SKM-1 (cell line): ENCODE measurements around the gene CYTH3.
"Not testable (repeated sequence)": the region's sequence is repeated elsewhere in the genome, so short reads cannot be mapped to it uniquely, and the experiment has no call there.

Source experiments
- DNase-seq: peaks from one replicate; lab custom pipeline; 2025; ENCODE audit not compliant: unreplicated experiment; lab: John Stamatoyannopoulos, UW

The CYTH3 gene

DNA sequence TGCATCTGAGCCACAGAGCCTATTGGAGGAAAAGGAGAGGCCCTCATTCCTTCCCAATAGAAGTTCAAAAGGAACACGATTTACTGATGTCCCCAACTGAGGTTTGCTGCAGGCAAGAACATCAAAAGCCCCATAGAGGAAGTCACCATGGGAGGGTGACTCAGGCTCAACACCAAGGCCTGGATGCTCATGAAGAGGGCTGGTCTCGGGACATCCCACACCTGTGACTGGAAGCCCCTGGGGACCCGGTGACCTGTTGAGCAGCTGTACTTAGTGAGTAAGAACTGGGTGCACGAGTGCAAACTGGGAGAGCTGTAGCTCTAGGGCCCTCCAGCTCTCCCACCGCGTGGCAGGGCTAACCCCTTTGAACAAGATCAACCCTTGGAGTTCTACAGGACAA is 38.0 kb downstream of the CYTH3 start:
- DNase-seq, result no peak

DNA sequence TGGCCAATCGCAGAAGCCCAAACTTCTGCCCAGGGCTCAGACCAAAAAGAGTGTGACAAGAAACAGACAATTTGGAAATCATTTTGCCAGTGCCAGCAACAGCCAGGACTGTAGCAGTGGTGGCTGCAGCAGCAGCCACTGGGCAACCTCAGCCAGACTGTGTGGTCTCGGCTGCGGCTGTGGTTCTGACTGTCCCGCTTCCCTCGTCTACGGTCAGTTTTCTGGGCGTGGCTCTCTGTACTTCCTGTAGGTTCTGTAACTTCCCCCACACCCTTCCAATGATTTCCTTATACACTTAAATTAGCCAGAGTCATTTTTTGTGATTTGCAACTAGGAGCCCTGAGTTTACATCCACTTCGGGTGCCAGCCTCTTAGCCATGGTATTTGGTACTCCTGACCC is 39.9 kb downstream of the CYTH3 start:
- DNase-seq, result peak; percentile 61

DNA sequence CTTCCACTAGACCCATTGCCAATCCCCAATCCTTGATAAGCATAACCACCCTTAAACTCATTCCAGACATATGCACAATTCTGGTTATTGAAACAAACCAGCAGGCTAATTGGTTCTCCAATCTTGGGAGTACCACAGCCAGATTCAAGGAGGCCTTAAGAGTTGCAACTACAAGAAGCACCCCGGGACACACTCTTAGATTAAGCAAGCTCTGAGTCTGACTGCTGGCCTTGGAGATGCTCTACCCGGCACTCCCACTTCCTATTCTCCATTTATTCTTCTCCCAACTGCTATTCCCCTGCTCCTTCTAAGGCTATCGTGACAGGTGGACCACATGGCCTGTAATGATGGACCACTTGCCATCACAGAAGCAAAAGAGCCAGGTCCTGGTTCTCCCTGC is 40.3 kb downstream of the CYTH3 start:
- DNase-seq, result peak; percentile 9

DNA sequence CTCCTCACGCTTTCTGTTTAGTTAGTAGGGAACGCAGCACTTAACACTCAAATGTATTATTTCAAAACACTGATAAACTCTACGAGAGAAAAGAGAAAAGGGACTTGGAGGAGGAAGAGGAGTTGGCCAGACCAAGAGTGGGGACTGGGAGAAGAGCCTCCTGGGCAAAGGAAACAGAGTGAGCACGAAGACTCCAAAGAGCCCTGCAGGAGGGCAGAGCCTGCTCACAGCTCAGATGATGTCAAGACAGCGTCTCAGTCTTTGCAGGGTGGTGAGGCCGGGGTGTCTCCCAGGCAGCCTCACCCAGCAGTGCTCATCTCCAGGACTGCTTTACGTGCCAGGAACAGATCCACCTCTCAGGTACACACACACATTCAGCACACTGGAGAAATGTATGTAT is 41.2 kb downstream of the CYTH3 start:
- no peak for DNase-seq

DNA sequence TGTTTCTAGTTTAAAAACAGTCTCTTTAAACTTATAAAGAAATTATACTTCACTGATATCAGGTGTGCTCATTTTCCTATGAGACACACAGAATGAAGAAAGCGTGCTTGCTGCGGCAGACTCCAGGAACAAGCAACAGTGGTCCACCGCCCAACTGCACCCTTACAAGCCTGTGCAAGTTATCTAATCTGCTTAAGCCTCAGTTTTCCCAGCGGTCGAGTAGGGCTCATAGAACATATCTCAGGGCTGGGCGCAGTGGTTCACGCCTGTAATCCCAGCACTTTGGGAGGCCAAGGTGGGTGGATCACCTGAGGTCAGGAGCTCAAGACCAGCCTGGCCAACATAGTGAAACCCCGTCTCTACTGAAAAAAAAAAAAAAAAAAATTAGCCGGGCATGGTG is 43.1 kb downstream of the CYTH3 start:
- not testable (repeated sequence) for DNase-seq

DNA sequence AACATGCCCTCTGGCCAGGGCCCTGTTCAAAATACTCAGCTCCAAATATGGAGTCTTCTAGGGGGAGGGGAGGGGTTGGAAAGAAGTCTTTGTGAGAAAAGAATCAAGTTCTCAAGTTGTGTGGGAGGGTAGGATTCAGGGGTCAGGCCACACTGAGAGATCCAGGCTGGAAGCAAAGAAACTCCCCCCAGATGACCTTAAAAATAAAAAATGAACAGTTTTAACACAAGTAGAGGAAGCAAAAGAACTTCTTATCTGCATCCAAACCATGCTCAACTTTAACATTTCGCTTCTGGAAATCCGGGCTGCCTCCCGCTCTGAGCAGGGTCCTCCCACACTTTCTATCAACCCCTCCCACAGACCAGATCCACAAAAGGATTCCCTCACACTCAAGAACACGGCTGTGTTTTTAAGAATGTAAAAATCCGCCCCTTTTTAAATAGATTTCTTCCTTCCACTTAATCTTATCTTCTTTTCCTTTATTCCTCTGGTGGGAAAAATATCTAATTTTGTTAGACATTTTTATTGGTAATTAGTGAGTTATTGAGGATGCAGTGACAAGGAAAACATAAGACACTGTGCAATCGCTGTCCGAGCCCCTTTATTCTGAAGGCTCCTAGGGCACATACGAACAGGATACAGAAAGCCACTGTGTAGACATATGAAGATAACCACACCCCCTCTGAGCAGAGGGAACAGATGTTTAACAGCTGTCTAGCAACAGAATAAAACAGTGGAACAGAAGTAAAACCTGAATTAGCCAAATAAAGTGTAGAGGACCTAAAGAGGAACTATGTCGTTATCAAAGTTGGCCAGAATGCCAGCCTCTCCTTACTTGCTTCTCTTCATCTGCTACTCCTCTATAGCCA is 43.8 kb downstream of the CYTH3 start:
- DNase-seq, result no peak

DNA sequence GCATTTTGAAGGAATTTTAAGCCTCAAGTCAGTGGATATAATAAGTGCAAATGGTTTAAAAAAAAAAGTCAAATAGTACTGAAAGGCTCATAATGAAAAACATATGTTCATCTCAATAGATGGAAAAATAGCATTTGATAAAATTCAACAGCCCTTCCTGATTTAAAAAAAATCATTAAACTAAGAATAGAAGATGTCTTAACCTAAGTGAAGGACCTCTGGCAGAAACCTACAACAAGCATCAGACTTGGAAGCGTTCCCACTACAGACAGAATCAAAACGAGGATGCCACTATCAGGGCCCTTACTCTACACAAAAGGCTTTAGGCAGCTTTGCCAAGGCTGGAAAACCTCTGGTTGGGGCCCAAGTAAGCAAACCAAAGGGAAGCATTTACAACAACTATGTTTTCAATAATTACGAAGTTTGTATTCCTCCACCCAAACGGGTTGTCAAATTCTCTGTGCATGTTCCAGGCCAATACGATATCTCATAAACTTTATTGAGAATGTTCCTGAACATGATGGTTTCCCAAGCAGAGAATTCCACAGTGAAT is 45.1 kb downstream of the CYTH3 start:
- DNase-seq, result no peak

DNA sequence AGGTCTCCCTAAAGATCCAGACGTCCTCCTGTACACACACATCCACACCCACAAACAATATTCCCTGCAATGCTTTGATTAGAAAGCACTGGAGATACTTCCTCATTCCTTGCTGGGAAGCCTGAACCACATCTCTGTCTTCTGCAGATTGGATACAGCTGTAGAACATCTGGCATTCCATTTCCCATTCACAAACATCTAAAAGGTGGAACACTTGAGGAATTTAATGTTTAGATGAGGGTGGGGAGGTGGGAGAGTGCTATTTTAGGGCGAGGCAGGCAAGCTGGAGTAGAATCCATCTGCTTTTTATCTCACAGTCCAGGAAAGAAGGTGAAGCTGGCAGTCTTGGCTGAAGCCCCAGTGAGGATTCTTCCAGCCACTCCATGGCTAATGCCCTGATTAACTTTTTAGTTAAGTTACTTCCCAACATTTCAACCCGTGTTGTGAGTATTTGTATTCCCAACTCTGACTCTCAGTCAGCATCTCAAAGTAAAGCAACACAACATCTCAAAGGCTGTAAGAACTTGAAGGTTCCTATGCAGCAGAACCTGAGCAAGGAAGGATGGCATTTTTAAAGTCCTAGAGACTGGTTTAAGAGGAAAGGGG is 46.1 kb downstream of the CYTH3 start:
- DNase-seq, result no peak

DNA sequence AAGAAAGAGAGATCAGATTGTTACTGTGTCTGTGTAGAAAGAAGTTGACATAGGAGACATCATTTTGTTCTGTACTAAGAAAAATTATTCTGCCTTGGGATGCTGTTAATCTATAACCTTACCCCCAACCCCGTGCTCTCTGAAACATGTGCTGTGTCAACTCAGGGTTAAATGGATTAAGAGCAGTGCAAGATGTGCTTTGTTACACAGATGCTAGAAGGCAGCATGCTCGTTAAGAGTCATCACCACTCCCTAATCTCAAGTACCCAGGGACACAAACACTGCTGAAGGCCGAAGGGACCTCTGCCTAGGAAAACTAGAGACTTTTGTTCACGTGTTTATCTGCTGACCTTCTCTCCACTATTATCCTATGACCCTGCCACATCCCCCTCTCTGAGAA is 49.0 kb downstream of the CYTH3 start:
- DNase-seq, result not testable (repeated sequence)

DNA sequence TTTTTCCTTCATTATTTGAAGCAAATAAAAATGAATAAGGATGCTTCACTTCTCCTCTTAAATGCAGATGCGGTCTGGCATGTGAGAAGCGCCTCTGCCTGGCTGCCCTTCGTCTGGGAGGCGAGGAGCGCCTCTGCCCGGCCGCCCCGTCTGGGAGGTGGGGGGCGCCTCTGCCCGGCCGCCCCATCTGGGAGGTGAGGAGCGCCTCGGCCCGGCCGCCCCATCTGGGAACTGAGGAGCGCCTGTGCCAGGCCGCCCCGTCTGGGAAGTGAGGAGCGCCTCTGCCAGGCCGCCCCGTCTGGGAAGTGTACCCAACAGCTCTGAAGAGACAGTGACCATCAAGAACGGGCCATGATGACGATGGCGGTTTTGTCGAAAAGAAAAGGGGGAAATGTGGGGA is 49.4 kb downstream of the CYTH3 start:
- not testable (repeated sequence) for DNase-seq

DNA sequence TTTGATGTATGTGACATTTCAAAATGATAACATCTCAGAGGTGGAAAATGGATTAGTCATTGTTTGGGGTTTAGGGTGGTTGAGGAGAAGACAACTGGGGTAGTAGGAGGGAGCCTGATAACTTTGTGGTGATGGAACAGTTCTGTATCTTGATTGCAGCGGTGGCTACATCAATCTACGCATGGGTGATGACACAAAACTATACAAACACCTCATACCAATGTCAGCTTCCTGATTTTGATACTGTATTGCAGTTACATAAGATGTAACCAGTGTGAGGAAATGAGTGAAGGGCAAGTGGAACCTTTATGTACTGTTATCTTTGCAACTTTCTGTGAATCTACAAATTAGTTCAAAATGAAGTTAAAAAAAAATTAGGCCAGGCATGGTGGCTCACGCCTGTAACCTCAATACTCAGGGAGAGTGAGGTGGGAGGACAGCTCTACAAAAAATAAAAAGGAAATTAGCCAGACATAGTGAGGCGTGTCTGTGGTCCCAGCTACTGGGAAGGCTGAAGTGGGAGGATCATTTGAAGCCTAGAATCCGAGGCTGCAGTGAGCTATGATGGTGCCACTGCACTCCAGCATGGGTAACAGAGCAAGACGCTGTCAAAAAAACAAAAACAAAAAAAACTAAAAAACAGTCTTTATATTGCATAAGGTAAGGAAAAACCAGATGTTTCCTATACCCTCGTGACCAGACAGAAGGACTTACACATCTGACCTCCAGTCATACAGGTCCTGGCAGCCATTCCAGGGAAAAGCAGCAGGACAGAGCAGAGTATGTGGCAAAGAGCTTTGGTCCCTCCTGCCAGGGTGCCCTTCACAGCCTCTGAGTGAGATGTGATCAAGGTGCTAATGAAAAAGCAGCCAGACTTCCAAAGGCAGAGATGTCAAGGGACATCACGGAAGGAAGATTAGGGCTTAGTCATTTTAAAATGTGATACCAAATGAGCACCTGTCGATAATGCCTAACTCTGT is 50.8 kb downstream of the CYTH3 start:
- peak; percentile 81 for DNase-seq

DNA sequence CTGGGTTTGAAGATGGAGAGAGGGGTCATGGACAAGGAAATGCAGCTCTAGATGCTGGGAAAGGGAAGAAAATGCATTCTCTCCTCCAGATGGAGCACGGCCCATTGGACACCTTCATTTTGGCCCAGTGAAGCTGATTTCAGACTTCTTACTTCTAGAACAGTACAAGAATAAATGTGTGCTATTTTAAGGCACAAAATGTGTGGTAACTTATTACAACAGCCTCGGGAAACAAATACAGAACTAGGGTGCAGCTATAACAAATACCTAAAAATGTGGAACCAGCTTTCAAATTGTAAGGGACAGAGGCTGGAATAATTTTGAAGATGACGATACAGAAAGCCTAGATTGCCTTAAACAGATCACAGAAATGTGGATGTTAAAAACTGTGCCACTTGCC is 54.1 kb downstream of the CYTH3 start:
- DNase-seq, result no peak

DNA sequence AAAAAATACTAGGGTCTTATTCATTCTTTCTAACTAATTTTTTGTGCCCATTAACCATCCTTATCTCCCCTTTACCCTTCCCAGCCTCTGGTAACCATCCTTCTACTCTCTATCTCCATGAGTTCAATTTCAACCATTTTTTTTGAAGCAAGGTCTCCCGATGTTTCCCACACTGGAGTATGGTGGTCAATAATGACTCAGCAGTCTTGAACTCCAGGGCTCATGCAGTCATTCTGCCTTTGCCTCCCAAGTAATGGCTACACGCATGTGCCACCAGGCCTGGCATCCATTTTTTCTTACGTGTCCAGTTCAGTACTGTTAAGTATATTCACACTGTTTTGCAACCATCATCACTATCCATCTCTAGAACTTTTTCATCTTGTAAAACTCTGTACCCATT is 60.4 kb downstream of the CYTH3 start:
- no peak for DNase-seq

DNA sequence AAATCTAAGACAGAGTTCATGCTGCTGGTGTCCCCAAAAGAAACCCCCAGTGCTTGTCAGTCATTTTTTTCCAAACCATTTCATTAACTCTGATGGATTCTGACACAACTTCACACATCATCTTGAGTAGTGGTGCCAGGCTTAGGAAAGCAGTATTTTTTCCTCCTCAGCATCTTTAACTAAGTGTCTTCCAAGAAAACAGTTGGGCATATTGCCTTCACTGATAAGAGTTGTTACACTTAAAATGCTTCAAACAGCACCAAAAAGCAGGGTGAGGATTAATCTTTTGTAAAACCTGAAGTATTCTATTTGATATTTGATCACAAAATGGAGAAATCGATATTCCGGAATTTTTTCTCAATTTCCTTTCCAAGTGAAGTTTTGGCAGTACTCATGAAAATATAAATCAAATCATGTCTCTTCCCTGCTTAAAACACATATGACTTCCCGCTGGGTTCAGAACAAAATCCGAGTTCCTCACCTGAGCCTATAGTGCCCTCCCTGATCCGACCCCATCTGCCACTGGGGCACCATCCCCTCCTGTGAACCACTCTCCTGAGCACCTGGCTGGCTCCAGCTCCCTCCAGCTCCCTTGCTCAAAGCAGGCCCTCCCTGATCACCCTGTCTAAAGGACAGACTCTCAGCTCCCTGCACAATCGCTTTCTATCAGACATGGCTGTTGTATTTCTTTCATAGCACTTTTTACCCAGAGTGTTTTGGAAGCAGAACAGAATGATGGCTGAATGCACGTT is 61.6 kb downstream of the CYTH3 start:
- no peak for DNase-seq

DNA sequence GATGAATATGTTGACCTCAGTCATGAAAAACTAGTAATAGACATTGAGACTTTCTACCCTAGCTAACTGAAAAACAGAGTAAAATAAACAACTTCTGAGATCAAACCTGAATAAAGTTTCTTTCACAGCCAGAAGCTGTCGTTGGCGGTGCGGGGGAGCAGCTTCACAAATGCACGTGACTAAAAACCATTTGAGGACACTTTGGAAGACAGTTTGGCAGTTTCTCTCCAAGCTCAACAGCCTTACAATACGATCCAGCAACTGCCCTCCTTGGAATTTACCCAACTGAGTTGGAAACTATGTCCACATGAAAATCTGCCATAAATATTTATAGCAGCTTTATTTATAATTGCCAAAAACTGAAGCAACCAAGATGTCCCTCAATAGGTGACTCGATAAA is 63.1 kb downstream of the CYTH3 start:
- no peak for DNase-seq

DNA sequence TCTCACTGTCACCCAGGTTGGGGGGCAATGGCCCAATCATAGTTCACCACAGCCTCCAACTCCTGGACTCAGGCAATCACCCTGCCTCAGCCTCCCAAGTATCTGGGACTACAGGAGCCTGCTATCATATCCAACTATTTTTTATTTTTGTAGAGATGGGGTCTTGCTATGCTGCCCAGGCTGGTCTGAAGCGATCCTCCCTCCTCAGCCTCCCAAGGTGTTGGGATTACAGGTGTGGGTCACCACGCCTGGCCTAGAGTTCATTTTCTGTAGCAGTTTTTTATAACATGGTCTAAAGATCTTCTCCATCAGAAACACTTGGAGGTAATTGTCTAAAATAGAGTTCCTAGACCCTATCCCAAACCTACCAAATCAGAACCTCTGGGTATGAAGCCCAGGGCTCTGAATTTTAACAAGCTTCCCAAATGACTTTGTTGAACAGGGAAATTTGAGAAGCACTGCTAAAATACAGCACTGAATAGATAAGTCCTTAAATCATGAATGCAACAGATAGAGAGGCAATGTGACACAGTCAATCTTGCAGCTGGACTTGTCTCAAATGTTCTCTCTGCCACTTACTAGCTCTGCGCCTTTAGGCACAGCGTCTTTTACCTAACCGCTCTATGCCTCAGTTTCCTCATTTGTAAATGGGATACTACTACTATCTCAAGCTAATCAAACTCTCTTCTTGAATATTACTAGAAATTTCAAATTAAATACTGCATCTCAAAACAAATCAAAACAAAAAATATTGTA is 63.7 kb downstream of the CYTH3 start:
- DNase-seq, result no peak

DNA sequence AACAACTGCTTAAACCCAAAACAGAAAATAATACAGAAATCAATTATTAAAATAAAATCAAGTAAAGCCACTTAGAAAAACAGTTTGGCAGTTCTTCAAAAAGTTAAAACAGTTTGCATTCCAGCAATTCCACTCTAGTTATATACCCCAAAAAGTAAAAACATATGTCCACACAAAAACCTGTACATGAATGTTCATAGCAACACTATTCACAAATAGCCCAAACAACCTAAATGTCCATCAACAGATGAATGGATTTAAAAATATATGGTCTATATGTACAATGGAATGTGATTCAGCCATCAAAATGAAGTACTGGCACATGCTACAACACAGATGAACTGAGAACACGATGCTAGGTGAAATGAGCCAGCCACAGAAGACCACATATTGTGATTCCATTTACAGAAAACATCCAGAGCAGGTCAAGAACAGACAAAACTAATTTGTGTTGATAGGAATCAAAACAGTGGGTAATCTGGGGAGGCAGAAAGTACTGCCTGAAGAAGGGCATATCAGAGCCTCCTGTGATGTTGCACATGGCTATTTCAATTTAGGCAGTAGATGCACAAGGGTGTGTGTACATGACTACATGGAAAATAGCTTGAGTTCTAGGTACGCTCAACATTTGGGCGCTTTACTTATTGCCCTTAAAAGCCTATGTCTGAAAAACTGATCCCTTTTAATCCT is 66.3 kb downstream of the CYTH3 start:
- DNase-seq, result no peak

DNA sequence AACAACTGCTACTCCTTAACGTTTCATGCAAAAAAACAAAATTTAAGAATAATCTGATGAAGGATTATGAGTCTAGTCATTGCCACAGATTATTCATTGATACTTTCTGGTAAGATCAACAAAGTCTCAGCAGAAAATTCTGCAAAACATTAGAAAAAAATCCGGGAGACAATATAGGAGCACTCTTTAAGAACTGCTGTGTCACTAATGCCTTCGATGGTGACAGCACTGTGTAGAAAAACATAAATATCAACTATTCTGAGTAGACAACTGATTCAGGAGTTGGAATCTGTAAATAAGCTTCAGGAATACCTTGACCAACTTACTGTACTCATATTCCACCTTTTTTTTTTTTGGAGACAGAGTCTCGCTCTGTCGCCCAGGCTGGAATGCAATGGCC is 69.0 kb downstream of the CYTH3 start:
- DNase-seq, result no peak

DNA sequence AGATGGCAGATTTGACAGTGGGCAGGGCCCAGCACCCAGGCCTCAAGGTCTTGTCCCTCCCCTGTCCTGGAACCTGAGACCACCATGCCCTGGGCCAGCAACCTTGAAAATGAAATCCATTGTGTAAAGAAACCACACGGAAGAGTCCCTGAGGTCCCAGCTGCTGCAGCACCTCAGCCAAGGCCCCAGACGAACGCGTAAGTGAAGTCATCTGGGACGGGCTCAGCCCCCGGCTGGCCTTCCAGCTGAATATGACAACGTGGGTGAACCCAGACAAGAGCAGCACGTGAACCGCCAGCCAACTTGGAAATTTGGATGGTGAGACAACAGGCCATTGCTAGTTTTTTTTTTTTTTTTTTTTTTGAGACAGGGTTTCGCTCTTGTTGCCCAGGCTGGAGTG is 70.3 kb downstream of the CYTH3 start:
- no peak for DNase-seq
